ENCODE results near the gene LHFPL6. TPM values are rescaled to one million over a fixed set of nuclear protein-coding genes. Genes with fewer than 3 reads are reported as not detected.
"Not testable (repeated sequence)": the region's sequence is repeated elsewhere in the genome, so short reads cannot be mapped to it uniquely, and the experiment has no call there.

The LHFPL6 gene
- total RNA-seq, 3 donors from 2014 or later (not counting 1 experiment from before 2014, with no cell fraction given), result not detected

GRCh38 chr13:39341251-39341650 lies 261.7 kb downstream of the LHFPL6 start:
- H3K27me3 Mint-ChIP-seq (ENCODE audit: low read depth in 2 of 2), result no peaks in the 10 kb centered on the region
- H3K36me3 Mint-ChIP-seq, result no peaks in the 10 kb centered on the region
- intact Hi-C loops (cut with micrococcal nuclease), result no loop called here
- Histone ChIP-seq H3K27me3 (ENCODE audit: control insufficient read depth, insufficient read depth, low read length) (no peaks in the 10 kb centered on the region), H3K4me3 (ENCODE audit: low read length) (no peak overlapping the region), H3K27ac (ENCODE audit: low read length) (no peak overlapping the region), H3K4me1 (ENCODE audit: control insufficient read depth, insufficient read depth, low read length) (no peaks in the 10 kb centered on the region), H3K9me3 (ENCODE audit: control insufficient read depth, insufficient read depth, low read length) (no peaks in the 10 kb centered on the region), H3K36me3 (ENCODE audit: control insufficient read depth, insufficient read depth, low read length) (no peaks in the 10 kb centered on the region)
- ATAC-seq (no peak), DNase-seq (no peak)
- no peaks in the 10 kb centered on the region for H3K4me1 Mint-ChIP-seq
- WGBS (ENCODE audit: insufficient coverage), result 0% methylated on average over 1 of the region's 1 CpG
- H3K4me3 Mint-ChIP-seq, result no peak overlapping the region
- peaks cover 0 to 12% of the 10 kb centered on the region in 2 donors for H3K9me3 Mint-ChIP-seq
- TF ChIP-seq CTCF (IDR thresholded peaks at IDR 0.05), result no peak
- H3K27ac Mint-ChIP-seq, result no peak overlapping the region

GRCh38 chr13:39338114-39338513 lies 264.9 kb downstream of the LHFPL6 start:
- H3K36me3 ChIP-seq (ENCODE audit: control insufficient read depth, insufficient read depth, low read length); H3K4me1 Mint-ChIP-seq; H3K4me3 ChIP-seq (ENCODE audit: low read length); DNase-seq; H3K27me3 Mint-ChIP-seq (ENCODE audit: low read depth in 2 of 2); intact Hi-C loops (cut with micrococcal nuclease); H3K27ac ChIP-seq (ENCODE audit: low read length); H3K27me3 ChIP-seq (ENCODE audit: control insufficient read depth, insufficient read depth, low read length); H3K27ac Mint-ChIP-seq; H3K9me3 ChIP-seq (ENCODE audit: control insufficient read depth, insufficient read depth, low read length); H3K4me3 Mint-ChIP-seq; H3K4me1 ChIP-seq (ENCODE audit: control insufficient read depth, insufficient read depth, low read length); ATAC-seq; H3K36me3 Mint-ChIP-seq: not testable (repeated sequence)
- WGBS (ENCODE audit: insufficient coverage), result 95% methylated on average over 6 of the region's 6 CpGs
- H3K9me3 Mint-ChIP-seq, result peaks cover 0 to 12% of the 10 kb centered on the region in 2 donors

GRCh38 chr13:39336937-39337336 lies 266.1 kb downstream of the LHFPL6 start:
- no peak for ATAC-seq
- H3K36me3 ChIP-seq (ENCODE audit: control insufficient read depth, insufficient read depth, low read length), result no peaks in the 10 kb centered on the region
- H3K27ac ChIP-seq (ENCODE audit: low read length), result no peak overlapping the region
- no peaks in the 10 kb centered on the region for H3K36me3 Mint-ChIP-seq
- H3K4me1 ChIP-seq (ENCODE audit: control insufficient read depth, insufficient read depth, low read length), result no peaks in the 10 kb centered on the region
- no peak for TF ChIP-seq CTCF (IDR thresholded peaks at IDR 0.05)
- no peak for DNase-seq
- no peaks in the 10 kb centered on the region for H3K4me1 Mint-ChIP-seq
- no peak overlapping the region for H3K4me3 Mint-ChIP-seq
- no peak overlapping the region for H3K27ac Mint-ChIP-seq
- H3K27me3 Mint-ChIP-seq (ENCODE audit: low read depth in 2 of 2), result no peaks in the 10 kb centered on the region
- no peaks in the 10 kb centered on the region for H3K27me3 ChIP-seq (ENCODE audit: control insufficient read depth, insufficient read depth, low read length)
- no peak overlapping the region for H3K4me3 ChIP-seq (ENCODE audit: low read length)
- intact Hi-C loops (cut with micrococcal nuclease), result no loop called here
- peaks cover 0 to 15% of the 10 kb centered on the region in 2 donors for H3K9me3 Mint-ChIP-seq
- H3K9me3 ChIP-seq (ENCODE audit: control insufficient read depth, insufficient read depth, low read length), result no peaks in the 10 kb centered on the region

- ATAC-seq (no peak), DNase-seq (no peak)
These were observed 266.8 kb downstream of the LHFPL6 start for GRCh38 chr13:39336207-39336606.

More at GRCh38 chr13:39336207-39336606, 266.8 kb downstream of the LHFPL6 start:
- TF ChIP-seq CTCF (IDR thresholded peaks at IDR 0.05), result no peak
- no peak overlapping the region for H3K27ac Mint-ChIP-seq
- H3K9me3 Mint-ChIP-seq, result peaks cover 1 to 15% of the 10 kb centered on the region in 2 donors
- Histone ChIP-seq H3K27ac (ENCODE audit: low read length) (no peak overlapping the region), H3K36me3 (ENCODE audit: control insufficient read depth, insufficient read depth, low read length) (no peaks in the 10 kb centered on the region), H3K9me3 (ENCODE audit: control insufficient read depth, insufficient read depth, low read length) (no peaks in the 10 kb centered on the region), H3K4me1 (ENCODE audit: control insufficient read depth, insufficient read depth, low read length) (no peaks in the 10 kb centered on the region), H3K4me3 (ENCODE audit: low read length) (no peak overlapping the region), H3K27me3 (ENCODE audit: control insufficient read depth, insufficient read depth, low read length) (no peaks in the 10 kb centered on the region)
- 76% methylated on average over 4 of the region's 4 CpGs for WGBS (ENCODE audit: insufficient coverage)
- H3K27me3 Mint-ChIP-seq (ENCODE audit: low read depth in 2 of 2), result no peaks in the 10 kb centered on the region
- H3K4me3 Mint-ChIP-seq, result no peak overlapping the region
- intact Hi-C loops (cut with micrococcal nuclease), result no loop called here
- H3K36me3 Mint-ChIP-seq, result no peaks in the 10 kb centered on the region
- H3K4me1 Mint-ChIP-seq, result no peaks in the 10 kb centered on the region

All from natural killer cell (primary cell).